NCI-H2196 treated with DMSO at 0.1 percent for 48 hours (cell line): ENCODE results near the gene AFF1.
A peak's percentile ranks its signal among the peaks of the same experiment; 100 is the strongest.
"Not testable (repeated sequence)": the region's sequence is repeated elsewhere in the genome, so short reads cannot be mapped to it uniquely, and the experiment has no call there.

Experiments used
- DNase-seq: peaks from one replicate; lab custom pipeline; 2025; ENCODE audit not compliant: unreplicated experiment; lab: John Stamatoyannopoulos, UW

Gene AFF1

GRCh38 chr4:86975927-86976326 lies 41.1 kb downstream of the AFF1 start:
- no peak for DNase-seq

GRCh38 chr4:86976801-86977485 lies 42.1 kb downstream of the AFF1 start:
- no peak for DNase-seq

- no peak for DNase-seq
Observed at GRCh38 chr4:86977621-86978184, 42.9 kb downstream of the AFF1 start.

GRCh38 chr4:86978709-86979108 lies 43.9 kb downstream of the AFF1 start:
- no peak for DNase-seq

- no peak for DNase-seq
Observed at GRCh38 chr4:86980230-86980629, 45.4 kb downstream of the AFF1 start.

GRCh38 chr4:86981789-86982188 lies 47.0 kb downstream of the AFF1 start:
- no peak for DNase-seq

GRCh38 chr4:86985852-86986251 lies 51.0 kb downstream of the AFF1 start:
- DNase-seq, result not testable (repeated sequence)

GRCh38 chr4:86989658-86990057 lies 54.8 kb downstream of the AFF1 start:
- DNase-seq, result not testable (repeated sequence)

GRCh38 chr4:86990510-86990909 lies 55.7 kb downstream of the AFF1 start:
- no peak for DNase-seq

- DNase-seq, result no peak
Observed at GRCh38 chr4:86991994-86992393, 57.2 kb downstream of the AFF1 start.

- no peak for DNase-seq
Observed at GRCh38 chr4:86993909-86994681, 59.3 kb downstream of the AFF1 start.

- no peak for DNase-seq
Observed at GRCh38 chr4:86994686-86995085, 59.9 kb downstream of the AFF1 start.

GRCh38 chr4:86996510-86996909 lies 61.7 kb downstream of the AFF1 start:
- not testable (repeated sequence) for DNase-seq

GRCh38 chr4:86999136-86999643 lies 64.4 kb downstream of the AFF1 start:
- DNase-seq, result no peak

GRCh38 chr4:87002682-87003043 lies 67.9 kb downstream of the AFF1 start:
- no peak for DNase-seq

GRCh38 chr4:87003266-87003665 lies 68.5 kb downstream of the AFF1 start:
- no peak for DNase-seq

- no peak for DNase-seq
Observed at GRCh38 chr4:87005369-87005689, 70.5 kb downstream of the AFF1 start.

- no peak for DNase-seq
Observed at GRCh38 chr4:87005690-87006425, 71.0 kb downstream of the AFF1 start.

- peak; percentile 29 for DNase-seq
Observed at GRCh38 chr4:87006426-87006675, 71.5 kb downstream of the AFF1 start.

- DNase-seq, result peak; percentile 63
Observed at GRCh38 chr4:87006676-87007527, 72.1 kb downstream of the AFF1 start.
